Stimulated activated CD8-positive, alpha-beta memory T cell treated with anti-CD3 and anti-CD28 coated beads, Interleukin-15, amount 100 ng/mL, for 48 hours (primary cell): ENCODE data around the gene MAP2.

ENCODE experiments used
- DNase-seq, 2 donors: peaks; one replicate each; pipeline ENCODE4 v3.0.0-alpha.2; 2020; ENCODE audit warnings: low read depth in 2 of 2

The MAP2 gene

GRCh38 chr2:209648714-209649113 is 224.9 kb downstream of the MAP2 start:
- no peak for DNase-seq

- DNase-seq = no peak
Observed at GRCh38 chr2:209653134-209653533, 229.3 kb downstream of the MAP2 start.

GRCh38 chr2:209661286-209661894 is 237.5 kb downstream of the MAP2 start:
- no peak for DNase-seq

- no peak for DNase-seq
Observed at GRCh38 chr2:209662021-209662420, 238.2 kb downstream of the MAP2 start.

GRCh38 chr2:209663139-209663538 is 239.3 kb downstream of the MAP2 start:
- no peak for DNase-seq

- no peak for DNase-seq
Observed at GRCh38 chr2:209663656-209664055, 239.8 kb downstream of the MAP2 start.

GRCh38 chr2:209666296-209666695 is 242.4 kb downstream of the MAP2 start:
- no peak for DNase-seq

- no peak for DNase-seq
Observed at GRCh38 chr2:209671020-209671680, 247.3 kb downstream of the MAP2 start.

- DNase-seq = no peak
Observed at GRCh38 chr2:209673811-209674210, 250.0 kb downstream of the MAP2 start.

- no peak for DNase-seq
Observed at GRCh38 chr2:209680596-209680995, 256.7 kb downstream of the MAP2 start.

GRCh38 chr2:209681201-209681735 is 257.4 kb downstream of the MAP2 start:
- no peak for DNase-seq

GRCh38 chr2:209682646-209683045 is 258.8 kb downstream of the MAP2 start:
- no peak for DNase-seq

- DNase-seq = no peak
Observed at GRCh38 chr2:209685340-209685739, 261.5 kb downstream of the MAP2 start.

GRCh38 chr2:209685963-209686362 is 262.1 kb downstream of the MAP2 start:
- DNase-seq = no peak

- DNase-seq = no peak
Observed at GRCh38 chr2:209686448-209686847, 262.6 kb downstream of the MAP2 start.

- DNase-seq = no peak
Observed at GRCh38 chr2:209687323-209687969, 263.6 kb downstream of the MAP2 start.

GRCh38 chr2:209688385-209688784 is 264.5 kb downstream of the MAP2 start:
- DNase-seq = no peak

GRCh38 chr2:209690029-209690754 is 266.3 kb downstream of the MAP2 start:
- DNase-seq = no peak

GRCh38 chr2:209694748-209695147 is 270.9 kb downstream of the MAP2 start:
- DNase-seq = no peak

- DNase-seq = no peak
Observed at GRCh38 chr2:209696836-209697711, 273.2 kb downstream of the MAP2 start.

GRCh38 chr2:209702775-209703174 is 278.9 kb downstream of the MAP2 start:
- DNase-seq = no peak
